Sigmoid colon (tissue), 7 donors: ENCODE measurements around the gene SMIM26. TPM values are rescaled to one million over a fixed set of nuclear protein-coding genes. Genes with fewer than 3 reads are reported as not detected.

Experiments used
- DNase-seq: peaks from one replicate; pipeline ENCODE4 v3.0.0-alpha.2; 2019
- H3K27ac ChIP-seq, 4 donors: fragments of 200-600 bp; sonication (generic); one replicate each; pipeline ENCODE4 v1.5.1; 2016 to 2019; ENCODE audit warnings: mild to moderate bottlenecking in 1 of 4
- H3K27me3 ChIP-seq, 3 donors: fragments of 200-600 bp; sonication (generic); one replicate each; pipeline ENCODE4 v1.5.1; 2019; ENCODE audit warnings: mild to moderate bottlenecking in 1 of 3
- H3K36me3 ChIP-seq, 4 donors: fragments of 200-600 bp; sonication (generic); one replicate each; pipeline ENCODE4 v1.5.1; 2016 to 2019
- H3K4me1 ChIP-seq, 4 donors: fragments of 200-600 bp; sonication (generic); one replicate each; pipeline ENCODE4 v1.5.1; 2017 to 2019
- H3K4me3 ChIP-seq, 4 donors: fragments of 200-600 bp; sonication (generic); one replicate each; pipeline ENCODE4 v1.5.1; 2017 to 2019; ENCODE audit warnings: mild to moderate bottlenecking in 2 of 4, moderate library complexity in 1 of 4
- H3K9me3 ChIP-seq, 4 donors: fragments of 200-600 bp in 3 of 4; sonication (generic) in 3 of 4; one replicate each; pipeline versions ENCODE4 v1.5.1 to v1.6.1; 2013 to 2019
- CTCF ChIP-seq, 4 experiments: fragments of 450-650 bp in 3 of 4; fragments of 200-600 bp in 1 of 4; IDR thresholded peaks; one replicate each; pipeline ENCODE4 v1.5.1; 2016 to 2019; ENCODE audit warnings: antibody characterized with exemption in 4 of 4, mild to moderate bottlenecking in 3 of 4, moderate library complexity in 2 of 4
- EP300 ChIP-seq, 4 donors: sonication (generic); formaldehyde crosslinking; IDR thresholded peaks; one replicate each; pipeline ENCODE4 v1.6.1; 2017; ENCODE audit warnings: antibody characterized with exemption in 4 of 4
- POLR2A ChIP-seq, 2 donors: fragments of 450-650 bp; IDR thresholded peaks; one replicate each; pipeline ENCODE4 v1.6.1; 2016; ENCODE audit warnings: antibody characterized with exemption in 2 of 2, mild to moderate bottlenecking in 2 of 2, moderate library complexity in 2 of 2
- POLR2AphosphoS5 ChIP-seq, 4 donors: sonication (generic); formaldehyde crosslinking; IDR thresholded peaks; one replicate each; pipeline ENCODE4 v1.6.1; 2017; ENCODE audit warnings: antibody characterized with exemption in 4 of 4
- WGBS, 2 donors: extraction: QIAGEN DNeasy Blood & Tissue Kit; methylation state at CpG; one replicate each; pipeline ENCODE4 v1.1.7; 2013; 5-methylcytosine and 5-hydroxymethylcytosine counted together
- intact Hi-C: fragments of 100-400 bp; cut with DNase I; formaldehyde crosslinking; loops from one replicate; pipeline ENCODE4 v1.15.1; 2023
- polyA plus RNA-seq, 3 donors: library from polyadenylated mRNA; stranded (reverse); fragments of 200-250 nt; gene quantifications; one replicate each; pipeline ENCODE4 v1.2.3, GENCODE V29; 2013
- total RNA-seq, 4 donors: library from RNA; depleted of rRNA; stranded (reverse); fragments of >200 nt; gene quantifications; one replicate each; pipeline ENCODE4 v1.1.0, GENCODE V29; 2016
- donor health status: healthy with polysubstance abuse.
- donor health status: Bipolar disorder and iron deficiency.
- donor health status: healthy.

The SMIM26 gene
- total and polyA plus RNA-seq, 7 donors = 134 to 235 (median 174) TPM

GRCh38 chr20:18527836-18528235 is 39.4 kb upstream of the SMIM26 start:
- Histone ChIP-seq H3K9me3 (no peaks in the 10 kb centered on the region), H3K4me1 (no peaks in the 10 kb centered on the region), H3K27me3 (no peaks in the 10 kb centered on the region), H3K4me3 (no peak overlapping the region), H3K27ac (no peak overlapping the region), H3K36me3 (peaks cover 13 to 92% (median 70%) of the 10 kb centered on the region in 4 donors)
- no peak for DNase-seq
- intact Hi-C loops = no loop called here
- WGBS, 2 donors = 97 to 99% methylated on average over 2 of the region's 2 CpGs
- no peak for TF ChIP-seq EP300 (IDR thresholded peaks at IDR 0.05)
- no peak for TF ChIP-seq CTCF (IDR thresholded peaks at IDR 0.05)
- no peak for TF ChIP-seq POLR2AphosphoS5 (IDR thresholded peaks at IDR 0.05)
- TF ChIP-seq POLR2A (IDR thresholded peaks at IDR 0.05) = no peak

DNA sequence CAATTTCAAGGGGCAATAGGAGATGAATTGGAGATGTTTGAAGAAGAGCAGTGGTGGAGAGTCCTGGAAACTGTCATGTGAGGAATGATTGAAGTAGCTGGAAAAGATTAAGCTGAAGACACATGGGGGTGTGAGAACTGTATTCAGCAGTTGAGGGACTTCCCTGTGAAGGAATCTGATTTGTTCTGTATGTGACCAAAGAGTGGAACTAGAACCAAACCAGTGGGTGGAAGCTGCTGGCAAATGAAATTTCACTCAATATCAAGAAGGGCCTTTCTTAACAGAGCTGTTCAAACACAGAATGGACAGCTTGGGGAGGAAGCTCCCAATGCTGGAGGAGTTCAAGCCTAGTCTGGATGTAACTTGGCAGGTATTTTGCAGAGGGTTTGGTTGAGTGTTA is 38.2 kb upstream of the SMIM26 start:
- Histone ChIP-seq H3K4me3 (no peak overlapping the region), H3K36me3 (peaks cover 22 to 100% (median 76%) of the 10 kb centered on the region in 4 donors), H3K9me3 (no peaks in the 10 kb centered on the region), H3K27me3 (no peaks in the 10 kb centered on the region), H3K4me1 (no peaks in the 10 kb centered on the region), H3K27ac (no peak overlapping the region)
- intact Hi-C loops = no loop called here
- DNase-seq = no peak
- TF ChIP-seq POLR2A (IDR thresholded peaks at IDR 0.05) (no peak), CTCF (IDR thresholded peaks at IDR 0.05) (no peak), EP300 (IDR thresholded peaks at IDR 0.05) (no peak), POLR2AphosphoS5 (IDR thresholded peaks at IDR 0.05) (no peak)

GRCh38 chr20:18532626-18533025 is 34.6 kb upstream of the SMIM26 start:
- TF ChIP-seq POLR2AphosphoS5 (IDR thresholded peaks at IDR 0.05) = no peak
- Histone ChIP-seq H3K4me3 (no peak overlapping the region), H3K4me1 (no peaks in the 10 kb centered on the region), H3K27ac (no peak overlapping the region), H3K36me3 (peaks cover 11 to 95% (median 50%) of the 10 kb centered on the region in 4 donors), H3K9me3 (no peaks in the 10 kb centered on the region), H3K27me3 (no peaks in the 10 kb centered on the region)
- 88 to 96% methylated on average over 6 of the region's 6 CpGs for WGBS, 2 donors
- no peak for DNase-seq
- intact Hi-C loops = no loop called here

GRCh38 chr20:18533491-18533890 is 33.7 kb upstream of the SMIM26 start:
- no peak overlapping the region for H3K27ac ChIP-seq
- no peaks in the 10 kb centered on the region for H3K9me3 ChIP-seq
- 14 to 51% methylated on average over 1 of the region's 1 CpG for WGBS, 2 donors
- TF ChIP-seq POLR2AphosphoS5 (IDR thresholded peaks at IDR 0.05) = no peak
- TF ChIP-seq POLR2A (IDR thresholded peaks at IDR 0.05) = no peak
- no peak for TF ChIP-seq CTCF (IDR thresholded peaks at IDR 0.05)
- TF ChIP-seq EP300 (IDR thresholded peaks at IDR 0.05) = no peak
- H3K36me3 ChIP-seq = peaks cover 11 to 91% (median 42%) of the 10 kb centered on the region in 4 donors
- no peaks in the 10 kb centered on the region for H3K4me1 ChIP-seq
- no peaks in the 10 kb centered on the region for H3K27me3 ChIP-seq
- DNase-seq = no peak
- H3K4me3 ChIP-seq = no peak overlapping the region
- intact Hi-C loops = no loop called here

DNA sequence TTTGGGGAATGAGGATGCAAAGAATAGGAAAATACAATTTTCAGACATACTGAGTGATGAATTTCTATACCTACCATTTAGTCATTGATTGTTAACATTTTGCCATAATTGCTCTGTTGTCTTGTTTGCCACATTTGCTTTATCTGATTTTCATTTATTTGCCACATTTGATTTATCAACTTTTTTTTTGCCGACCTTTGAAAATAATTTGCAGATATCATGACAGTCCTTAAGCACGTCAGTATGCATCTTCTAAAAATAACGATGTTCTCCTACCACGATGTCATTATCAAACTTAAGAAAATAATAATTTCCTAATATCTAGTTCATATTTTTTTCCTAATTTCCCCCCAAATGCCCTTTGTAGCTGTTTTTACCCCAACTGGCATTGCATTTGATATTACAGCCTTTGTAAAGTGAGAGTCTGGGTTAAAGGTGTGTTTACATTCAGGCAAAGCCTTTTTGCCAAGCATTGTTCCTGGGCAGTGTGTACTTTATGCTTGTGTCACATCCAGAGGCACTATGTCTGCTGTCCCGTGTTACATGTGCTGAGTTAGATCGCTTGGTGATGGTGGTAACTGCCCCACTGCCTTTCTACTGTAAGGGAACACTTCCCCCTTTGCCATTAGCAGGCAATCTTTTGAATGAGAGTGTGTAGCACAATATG is 33.1 kb upstream of the SMIM26 start:
- peaks cover 11 to 84% (median 37%) of the 10 kb centered on the region in 4 donors for H3K36me3 ChIP-seq
- H3K4me1 ChIP-seq = no peaks in the 10 kb centered on the region
- H3K27ac ChIP-seq = no peak overlapping the region
- intact Hi-C loops = no loop called here
- H3K9me3 ChIP-seq = no peaks in the 10 kb centered on the region
- H3K4me3 ChIP-seq = no peak overlapping the region
- TF ChIP-seq POLR2AphosphoS5 (IDR thresholded peaks at IDR 0.05) = no peak
- no peak for TF ChIP-seq POLR2A (IDR thresholded peaks at IDR 0.05)
- no peak for TF ChIP-seq EP300 (IDR thresholded peaks at IDR 0.05)
- no peak for TF ChIP-seq CTCF (IDR thresholded peaks at IDR 0.05)
- no peaks in the 10 kb centered on the region for H3K27me3 ChIP-seq
- WGBS, 2 donors = 58 to 81% methylated on average over 6 of the region's 6 CpGs
- no peak for DNase-seq
